Measurements from ENCODE around the gene TRPM2.

DNA sequence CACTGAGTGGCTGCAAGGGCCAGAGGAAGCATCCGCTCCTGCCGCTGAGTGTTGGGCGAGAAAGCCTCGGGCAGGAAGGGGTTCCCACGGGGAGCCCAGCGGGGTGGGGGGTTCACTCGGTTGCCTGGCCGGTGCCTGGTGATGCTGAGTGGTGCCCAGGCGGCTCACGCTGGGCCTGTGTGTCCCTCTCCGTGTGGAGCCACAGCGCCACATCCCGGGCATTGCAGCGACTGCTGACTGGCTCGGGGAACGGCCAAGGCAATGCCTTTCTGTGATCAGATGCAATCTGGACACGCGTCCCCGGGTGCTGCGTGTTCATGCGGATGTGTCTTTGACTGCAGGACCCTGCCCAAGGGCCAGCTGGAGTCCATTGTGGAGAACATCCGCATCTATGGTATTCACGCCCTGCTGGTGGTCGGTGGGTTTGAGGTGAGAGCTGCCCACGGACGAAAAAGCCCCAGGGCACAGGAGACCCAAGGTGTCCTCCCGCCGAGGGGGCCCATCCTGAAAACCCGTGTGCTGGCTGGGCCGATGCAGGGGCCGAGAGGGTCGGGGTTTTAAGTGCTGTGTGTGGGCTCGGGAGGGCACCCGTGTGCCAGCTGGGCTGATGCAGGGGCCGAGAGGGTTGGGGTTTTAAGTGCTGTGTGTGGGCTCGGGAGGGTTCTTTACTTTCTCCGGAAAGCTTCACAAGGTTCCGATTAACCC, 30.6 kb upstream of the TRPM2 start:
- TF ChIP-seq SP2 (IDR thresholded peaks at IDR 0.05; ENCODE audit: low read length) (no peak), POLR2A (IDR thresholded peaks at IDR 0.05; ENCODE audit: control extremely low read depth in 1 of 2, low read depth in 2 of 2, low read length in 2 of 2) (no peak), SIN3A (conservative IDR thresholded peaks at IDR 0.05 in 1 of 2, IDR thresholded peaks at IDR 0.05 in 1 of 2; ENCODE audit: low read depth in 1 of 2, low read length in 2 of 2) (no peak), BCL11A (IDR thresholded peaks at IDR 0.05; ENCODE audit: low read depth in 2 of 2, low read length in 2 of 2) (no peak), POLR2AphosphoS5 (IDR thresholded peaks at IDR 0.05; ENCODE audit: low read depth, low read length) (no peak), TCF12 (IDR thresholded peaks at IDR 0.05; ENCODE audit: low read depth, low read length) (no peak), MAFK (IDR thresholded peaks at IDR 0.05; ENCODE audit: low read depth, low read length) (no peak)
- TF ChIP-seq, protein P1, sequence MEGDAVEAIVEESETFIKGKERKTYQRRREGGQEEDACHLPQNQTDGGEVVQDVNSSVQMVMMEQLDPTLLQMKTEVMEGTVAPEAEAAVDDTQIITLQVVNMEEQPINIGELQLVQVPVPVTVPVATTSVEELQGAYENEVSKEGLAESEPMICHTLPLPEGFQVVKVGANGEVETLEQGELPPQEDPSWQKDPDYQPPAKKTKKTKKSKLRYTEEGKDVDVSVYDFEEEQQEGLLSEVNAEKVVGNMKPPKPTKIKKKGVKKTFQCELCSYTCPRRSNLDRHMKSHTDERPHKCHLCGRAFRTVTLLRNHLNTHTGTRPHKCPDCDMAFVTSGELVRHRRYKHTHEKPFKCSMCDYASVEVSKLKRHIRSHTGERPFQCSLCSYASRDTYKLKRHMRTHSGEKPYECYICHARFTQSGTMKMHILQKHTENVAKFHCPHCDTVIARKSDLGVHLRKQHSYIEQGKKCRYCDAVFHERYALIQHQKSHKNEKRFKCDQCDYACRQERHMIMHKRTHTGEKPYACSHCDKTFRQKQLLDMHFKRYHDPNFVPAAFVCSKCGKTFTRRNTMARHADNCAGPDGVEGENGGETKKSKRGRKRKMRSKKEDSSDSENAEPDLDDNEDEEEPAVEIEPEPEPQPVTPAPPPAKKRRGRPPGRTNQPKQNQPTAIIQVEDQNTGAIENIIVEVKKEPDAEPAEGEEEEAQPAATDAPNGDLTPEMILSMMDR (IDR thresholded peaks at IDR 0.05; ENCODE audit: control extremely low read depth in 1 of 3, insufficient read depth in 1 of 3, low read depth in 1 of 3, low read length in 3 of 3): peak in 1 of 3 experiments; percentile 2; a peak in 1 of 4 replicates

All from H1 (cell line).